HT-29 (cell line): ENCODE measurements around the gene P2RY10. TPM values are rescaled to one million over a fixed set of nuclear protein-coding genes. Genes with fewer than 3 reads are reported as not detected.
"Not testable (repeated sequence)": the region's sequence is repeated elsewhere in the genome, so short reads cannot be mapped to it uniquely, and the experiment has no call there.

Source experiments
- DNase-seq: peaks from one replicate; pipeline ENCODE4 v3.0.0-alpha.2; 2015; ENCODE audit warnings: low spot score
- total RNA-seq: library from RNA; depleted of rRNA; stranded (reverse); fragments of >200 nt; shearing (Covaris generic); gene quantifications from 2 replicates; pipeline ENCODE4 v1.2.3, GENCODE V29; 2014; rRNA removed

The P2RY10 gene
- not detected in 2 replicates for total RNA-seq

GRCh38 chrX:78945186-78945912 lies at the start of gene P2RY10:
TSS of gene P2RY10 (plus strand) at chrX:78945391. CDS start at chrX:78960521, 15,130 bp downstream.
- DNase-seq: no peak

- no peak for DNase-seq
These were observed 22.4 kb upstream of the P2RY10 start for GRCh38 chrX:78922754-78923153.

GRCh38 chrX:78923198-78924015 lies 21.8 kb upstream of the P2RY10 start:
- DNase-seq: no peak

GRCh38 chrX:78931814-78932213 lies 13.4 kb upstream of the P2RY10 start:
- DNase-seq: no peak

GRCh38 chrX:78934866-78935265 lies 10.3 kb upstream of the P2RY10 start:
- no peak for DNase-seq

- DNase-seq: no peak
These were observed 840 bp upstream of the P2RY10 start for GRCh38 chrX:78944351-78944750.

- DNase-seq: no peak
These were observed 1.2 kb downstream of the P2RY10 start for GRCh38 chrX:78946178-78946931.

GRCh38 chrX:78950009-78950835 lies 5.0 kb downstream of the P2RY10 start:
- no peak for DNase-seq

GRCh38 chrX:78957049-78957767 lies 12.0 kb downstream of the P2RY10 start:
- DNase-seq: no peak

GRCh38 chrX:78957768-78958130 lies 12.6 kb downstream of the P2RY10 start:
- DNase-seq: no peak

GRCh38 chrX:78958419-78959116 lies 13.4 kb downstream of the P2RY10 start:
- no peak for DNase-seq

GRCh38 chrX:78960888-78961287 lies 15.7 kb downstream of the P2RY10 start:
- no peak for DNase-seq

GRCh38 chrX:78964598-78964997 lies 19.4 kb downstream of the P2RY10 start:
- no peak for DNase-seq

GRCh38 chrX:78979789-78980464 lies 34.7 kb downstream of the P2RY10 start:
- no peak for DNase-seq

GRCh38 chrX:78989349-78989748 lies 44.2 kb downstream of the P2RY10 start:
- no peak for DNase-seq

- no peak for DNase-seq
These were observed 52.8 kb downstream of the P2RY10 start for GRCh38 chrX:78997870-78998558.

- not testable (repeated sequence) for DNase-seq
These were observed 62.3 kb downstream of the P2RY10 start for GRCh38 chrX:79007540-79007939.
